Kidney (tissue), 14 donors: Measurements from ENCODE around the gene KIF26B. TPM values are rescaled to one million over a fixed set of nuclear protein-coding genes. Genes with fewer than 3 reads are reported as not detected.
"Not testable (repeated sequence)": the region's sequence is repeated elsewhere in the genome, so short reads cannot be mapped to it uniquely, and the experiment has no call there.

Source experiments
- DNase-seq, 5 donors: peaks; one replicate each; pipeline ENCODE4 v3.0.0-alpha.2; 2013 to 2020
- FAIRE-seq: peaks from 2 replicates; lab custom pipeline; 2012; peaks lifted over from hg19 to GRCh38; lab: Jason Lieb, UNC
- H3K27ac ChIP-seq, 2 donors: one replicate each; pipeline ENCODE4 v1.7.0; 2013; ENCODE audit warnings: low read depth in 2 of 2, low read length in 2 of 2, inconsistent platforms in 1 of 2
- H3K27me3 ChIP-seq: one replicate; pipeline ENCODE4 v1.7.1; 2013; ENCODE audit warnings: low read length, inconsistent platforms; ENCODE audit not compliant: control insufficient read depth, insufficient read depth
- H3K36me3 ChIP-seq, 3 donors: one replicate each; pipeline versions ENCODE4 v1.7.0 to v1.7.1; 2013; ENCODE audit warnings: low read length in 3 of 3, control low read depth in 1 of 3, inconsistent platforms in 1 of 3; ENCODE audit not compliant: insufficient read depth in 3 of 3, control insufficient read depth in 2 of 3
- H3K4me1 ChIP-seq, 3 donors: one replicate each; pipeline versions ENCODE4 v1.7.0 to v1.7.1; 2013; ENCODE audit warnings: low read length in 3 of 3, inconsistent platforms in 1 of 3, low read depth in 1 of 3; ENCODE audit not compliant: control insufficient read depth in 2 of 3, insufficient read depth in 2 of 3
- H3K4me3 ChIP-seq, 3 donors: one replicate each; pipeline versions ENCODE4 v1.7.0 to v1.8.1; 2013; ENCODE audit warnings: low read length in 3 of 3, control low read depth in 1 of 3, inconsistent platforms in 1 of 3
- H3K9ac ChIP-seq, 3 donors: one replicate each; pipeline versions ENCODE4 v1.7.0 to v1.7.1; 2013; ENCODE audit warnings: low read length in 3 of 3, control low read depth in 1 of 3, inconsistent platforms in 1 of 3
- H3K9me3 ChIP-seq, 3 donors: one replicate each; pipeline versions ENCODE4 v1.7.0 to v1.7.1; 2013; ENCODE audit warnings: low read length in 3 of 3, control low read depth in 1 of 3, inconsistent platforms in 1 of 3; ENCODE audit not compliant: control insufficient read depth in 2 of 3, insufficient read depth in 1 of 3
- intact Hi-C: fragments of 100-400 bp; cut with DNase I; formaldehyde crosslinking; loops from one replicate; pipeline ENCODE4 v1.11.1; 2022
- polyA plus RNA-seq: library from polyadenylated mRNA; stranded (reverse); fragments of 350-450 nt; fragmentation: Illumina TruSeq; extraction: RNeasy Lipid Tissue Mini Kit (QIAGEN cat#74804); gene quantifications from one replicate; pipeline ENCODE4 v1.2.3, GENCODE V29; 2014; ENCODE audit warnings: low read depth, low replicate concordance; ENCODE audit not compliant: insufficient read depth
- total RNA-seq: library from RNA; stranded (reverse); fragmentation: NEBNext Ultra II Directional; extraction: Animal tissue kit (Norgen Biotek cat#: 25700); gene quantifications from one replicate; pipeline ENCODE4 v1.2.1, GENCODE V29; 2021
- TF ChIP-seq, protein P1 (sequence below): IDR thresholded peaks from 3 replicates; pipeline ENCODE4 v1.5.1; 2012; ENCODE audit warnings: mild to moderate bottlenecking, moderate library complexity, borderline replicate concordance; ENCODE audit not compliant: insufficient read depth; ENCODE audit errors: extremely low read depth
- donor health status: control.
- donor health status: control.
- donor health status: control.
- donor health status: control.
- donor health status: control.
- donor health status: DM: yes; HTN: yes; CAD: no.
- donor health status: Normal renal cell carcinoma (clear cell type).

The KIF26B gene
- total and polyA plus RNA-seq, 2 donors from 2014 or later = 0.52 to 10.7 TPM

DNA sequence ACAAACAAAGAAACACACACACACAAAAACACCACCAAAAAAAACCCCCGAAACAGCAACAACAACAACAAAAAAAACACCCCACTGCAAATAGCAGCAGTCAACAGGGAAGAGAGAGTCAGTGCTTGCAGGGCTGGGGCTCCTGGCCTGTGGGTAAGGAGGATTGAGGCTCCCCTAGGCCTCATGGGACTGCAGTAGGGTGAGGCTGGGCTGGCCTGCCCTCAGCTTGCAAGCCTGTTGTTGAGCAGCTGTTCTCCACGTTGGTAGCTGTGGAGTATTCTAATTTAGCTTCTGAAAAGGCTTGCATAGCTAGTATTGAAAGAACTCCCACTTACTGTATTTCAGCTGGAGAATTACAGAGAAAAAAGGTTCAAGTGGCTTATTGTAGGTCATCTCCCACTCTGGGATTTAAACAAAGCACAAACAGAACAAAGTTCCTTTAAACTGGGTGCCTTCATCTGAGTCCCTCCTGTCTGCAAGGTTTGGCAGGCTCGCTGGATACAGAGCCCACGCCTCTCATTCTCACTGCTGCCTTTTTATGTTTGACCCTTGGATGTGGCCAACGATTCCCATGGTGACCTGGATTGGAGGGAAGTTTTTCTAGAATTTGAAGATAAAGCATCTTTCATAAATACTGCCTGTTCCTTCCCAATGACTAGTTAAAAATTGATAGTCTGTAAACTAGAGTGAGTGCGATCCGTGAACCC is 247.2 kb downstream of the KIF26B start:
- Histone ChIP-seq H3K27me3 (no peaks in the 10 kb centered on the region), H3K4me3 (no peak overlapping the region), H3K36me3 (no peaks in the 10 kb centered on the region), H3K27ac (no peak overlapping the region), H3K4me1 (no peaks in the 10 kb centered on the region), H3K9ac (no peak overlapping the region), H3K9me3 (no peaks in the 10 kb centered on the region)
- no peak for FAIRE-seq
- DNase-seq = no peak
- intact Hi-C loops = no loop called here
- TF ChIP-seq, protein P1, sequence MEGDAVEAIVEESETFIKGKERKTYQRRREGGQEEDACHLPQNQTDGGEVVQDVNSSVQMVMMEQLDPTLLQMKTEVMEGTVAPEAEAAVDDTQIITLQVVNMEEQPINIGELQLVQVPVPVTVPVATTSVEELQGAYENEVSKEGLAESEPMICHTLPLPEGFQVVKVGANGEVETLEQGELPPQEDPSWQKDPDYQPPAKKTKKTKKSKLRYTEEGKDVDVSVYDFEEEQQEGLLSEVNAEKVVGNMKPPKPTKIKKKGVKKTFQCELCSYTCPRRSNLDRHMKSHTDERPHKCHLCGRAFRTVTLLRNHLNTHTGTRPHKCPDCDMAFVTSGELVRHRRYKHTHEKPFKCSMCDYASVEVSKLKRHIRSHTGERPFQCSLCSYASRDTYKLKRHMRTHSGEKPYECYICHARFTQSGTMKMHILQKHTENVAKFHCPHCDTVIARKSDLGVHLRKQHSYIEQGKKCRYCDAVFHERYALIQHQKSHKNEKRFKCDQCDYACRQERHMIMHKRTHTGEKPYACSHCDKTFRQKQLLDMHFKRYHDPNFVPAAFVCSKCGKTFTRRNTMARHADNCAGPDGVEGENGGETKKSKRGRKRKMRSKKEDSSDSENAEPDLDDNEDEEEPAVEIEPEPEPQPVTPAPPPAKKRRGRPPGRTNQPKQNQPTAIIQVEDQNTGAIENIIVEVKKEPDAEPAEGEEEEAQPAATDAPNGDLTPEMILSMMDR = no peak

DNA sequence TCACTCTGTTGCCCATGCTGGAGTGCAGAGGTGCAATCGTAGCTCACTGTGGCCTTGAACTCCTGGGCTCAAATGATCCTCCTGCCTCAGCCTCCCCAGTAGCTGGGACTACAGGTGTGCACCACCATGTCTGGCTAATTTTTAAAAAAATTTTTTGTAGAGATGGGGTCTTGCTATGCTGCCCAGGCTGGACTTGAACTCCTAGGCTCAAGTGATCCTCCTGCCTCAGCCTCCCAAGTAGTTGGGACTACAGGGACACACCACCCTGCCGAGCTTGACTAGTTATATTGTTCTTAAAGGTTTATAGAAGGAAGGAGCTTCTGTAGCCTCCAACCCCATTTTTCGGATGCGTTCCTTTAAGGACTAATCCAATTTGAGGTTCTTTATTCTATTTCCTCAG is 248.2 kb downstream of the KIF26B start:
- H3K9ac ChIP-seq, H3K36me3 ChIP-seq, H3K27me3 ChIP-seq, H3K4me1 ChIP-seq, intact Hi-C loops, DNase-seq, H3K4me3 ChIP-seq, H3K27ac ChIP-seq, H3K9me3 ChIP-seq, FAIRE-seq: not testable (repeated sequence)

DNA sequence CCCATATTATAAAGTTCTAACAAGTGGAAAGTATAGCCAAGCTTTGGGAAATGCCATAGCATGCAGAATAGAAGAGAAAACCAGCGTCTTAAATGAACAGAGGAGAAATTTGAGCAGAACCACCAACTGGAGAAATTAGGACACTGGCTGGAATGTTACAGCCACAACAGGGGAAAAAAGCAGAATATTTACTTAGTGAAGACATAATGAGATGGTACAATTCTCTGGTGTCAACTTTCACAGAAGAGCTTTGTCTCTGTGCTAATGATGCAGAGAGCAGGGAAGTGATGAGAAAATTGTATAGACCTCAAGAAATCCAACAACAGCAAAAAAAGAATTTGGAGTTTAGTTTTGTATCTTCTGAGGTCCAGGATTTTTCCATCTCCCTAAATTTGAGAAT is 249.7 kb downstream of the KIF26B start:
- H3K9ac ChIP-seq = no peak overlapping the region
- intact Hi-C loops = no loop called here
- no peaks in the 10 kb centered on the region for H3K4me1 ChIP-seq
- DNase-seq (peak in 2 of 5 donors; percentile 53 to 69), FAIRE-seq (no peak)
- H3K27ac ChIP-seq = no peak overlapping the region
- no peaks in the 10 kb centered on the region for H3K9me3 ChIP-seq
- H3K4me3 ChIP-seq = no peak overlapping the region
- no peaks in the 10 kb centered on the region for H3K27me3 ChIP-seq
- TF ChIP-seq, protein P1 = no peak
- no peaks in the 10 kb centered on the region for H3K36me3 ChIP-seq

DNA sequence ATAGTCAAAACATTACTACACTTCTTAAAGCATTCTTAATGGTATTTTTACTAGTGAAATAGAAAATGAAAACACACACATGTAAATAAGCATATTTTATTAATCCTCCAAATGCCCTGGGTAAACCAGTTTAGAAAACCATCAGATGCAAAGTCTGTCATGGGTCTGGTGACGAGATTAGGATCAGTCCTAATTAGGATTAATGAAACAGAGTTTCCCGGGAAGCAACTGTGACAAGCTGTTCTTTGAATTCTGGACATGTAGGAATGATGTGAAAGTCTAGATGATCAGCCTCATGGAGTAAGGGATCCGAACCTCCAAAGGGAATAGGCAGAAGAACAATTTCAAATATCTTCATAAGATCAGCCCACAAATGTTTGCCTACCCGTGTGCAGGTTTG is 250.2 kb downstream of the KIF26B start:
- Histone ChIP-seq H3K4me3 (no peak overlapping the region), H3K27me3 (no peaks in the 10 kb centered on the region), H3K9ac (no peak overlapping the region), H3K36me3 (no peaks in the 10 kb centered on the region), H3K9me3 (no peaks in the 10 kb centered on the region), H3K27ac (no peak overlapping the region), H3K4me1 (peaks cover 0 to 4% (median 4%) of the 10 kb centered on the region in 3 donors)
- DNase-seq (no peak), FAIRE-seq (no peak)
- intact Hi-C loops = no loop called here
- TF ChIP-seq, protein P1 = no peak
